Brain microvascular endothelial cell (primary cell): ENCODE measurements around the gene EIF1.

Experiments
- DNase-seq: peaks from one replicate; pipeline ENCODE4 v3.0.0-alpha.2; 2020
- H3K27ac ChIP-seq: fragments of 250-450 bp; sonication (Bioruptor Pico); 2 replicates; pipeline ENCODE4 v1.5.1; 2020; ENCODE audit warnings: mild to moderate bottlenecking, moderate library complexity
- H3K27me3 ChIP-seq: fragments of 250-450 bp; sonication (Bioruptor Pico); replicated peaks from 2 replicates; pipeline ENCODE4 v1.5.1; 2020; ENCODE audit warnings: mild to moderate bottlenecking
- H3K36me3 ChIP-seq: fragments of 250-450 bp; sonication (Bioruptor Pico); replicated peaks from 2 replicates; pipeline ENCODE4 v1.5.1; 2020; ENCODE audit warnings: mild to moderate bottlenecking
- H3K4me3 ChIP-seq: 2 replicates; pipeline ENCODE4 v1.5.1; 2011; ENCODE audit warnings: low read depth, mild to moderate bottlenecking, control low read depth, low read length, moderate library complexity
- in situ Hi-C: cut with HindIII; loops from 2 replicates; pipeline ENCODE4 v1.10.0; 2017; ENCODE audit warnings: low sequenced_read_pairs, low pct_ligation_motif_present
- TF ChIP-seq, protein P1 (sequence below): IDR thresholded peaks from 2 replicates; pipeline ENCODE4 v1.5.1; 2011; ENCODE audit warnings: low read depth, mild to moderate bottlenecking, moderate library complexity, low read length, control low read depth, inconsistent platforms; ENCODE audit errors: missing control alignments

EIF1 gene

DNA sequence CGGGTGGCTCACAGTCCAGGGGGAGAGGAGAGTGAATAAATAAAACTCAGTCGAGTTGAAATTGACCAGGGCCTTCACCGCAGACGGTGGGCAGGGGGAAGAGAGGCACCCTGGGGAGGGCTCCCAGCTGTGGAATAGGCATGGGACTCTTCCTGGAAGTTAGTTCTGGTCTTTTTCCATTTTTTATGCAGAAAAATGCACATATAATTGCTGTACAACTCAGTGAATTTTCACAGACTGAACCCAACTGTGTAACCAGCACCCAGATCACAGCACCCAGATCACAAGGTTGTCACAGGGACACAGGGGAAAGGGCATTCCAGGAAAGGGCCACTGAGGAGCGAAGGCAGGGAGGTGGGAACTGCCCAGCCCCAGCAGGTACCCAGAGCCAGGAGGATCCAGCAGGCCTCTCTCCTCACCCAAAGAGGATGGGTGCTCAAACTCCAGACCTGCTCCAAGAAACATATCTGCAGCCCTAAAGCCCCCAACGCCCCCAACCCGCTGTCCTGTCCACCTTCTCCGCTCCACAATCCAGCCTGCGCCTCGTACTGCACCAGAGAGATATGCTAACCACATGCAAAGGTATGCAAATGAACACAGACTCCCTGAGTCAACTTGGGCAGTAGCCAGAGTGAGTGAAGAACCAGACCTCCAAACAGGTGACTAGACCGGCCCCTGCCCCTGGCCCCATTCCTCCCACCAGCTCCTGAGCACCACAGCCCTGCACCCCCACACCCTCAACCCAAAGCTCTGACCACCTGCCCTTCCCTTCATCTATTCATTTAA lies 29.1 kb upstream of the EIF1 start:
- TF ChIP-seq, protein P1, sequence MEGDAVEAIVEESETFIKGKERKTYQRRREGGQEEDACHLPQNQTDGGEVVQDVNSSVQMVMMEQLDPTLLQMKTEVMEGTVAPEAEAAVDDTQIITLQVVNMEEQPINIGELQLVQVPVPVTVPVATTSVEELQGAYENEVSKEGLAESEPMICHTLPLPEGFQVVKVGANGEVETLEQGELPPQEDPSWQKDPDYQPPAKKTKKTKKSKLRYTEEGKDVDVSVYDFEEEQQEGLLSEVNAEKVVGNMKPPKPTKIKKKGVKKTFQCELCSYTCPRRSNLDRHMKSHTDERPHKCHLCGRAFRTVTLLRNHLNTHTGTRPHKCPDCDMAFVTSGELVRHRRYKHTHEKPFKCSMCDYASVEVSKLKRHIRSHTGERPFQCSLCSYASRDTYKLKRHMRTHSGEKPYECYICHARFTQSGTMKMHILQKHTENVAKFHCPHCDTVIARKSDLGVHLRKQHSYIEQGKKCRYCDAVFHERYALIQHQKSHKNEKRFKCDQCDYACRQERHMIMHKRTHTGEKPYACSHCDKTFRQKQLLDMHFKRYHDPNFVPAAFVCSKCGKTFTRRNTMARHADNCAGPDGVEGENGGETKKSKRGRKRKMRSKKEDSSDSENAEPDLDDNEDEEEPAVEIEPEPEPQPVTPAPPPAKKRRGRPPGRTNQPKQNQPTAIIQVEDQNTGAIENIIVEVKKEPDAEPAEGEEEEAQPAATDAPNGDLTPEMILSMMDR, result no peak
- DNase-seq, result no peak
- Histone ChIP-seq H3K4me3 (no peak overlapping the region), H3K36me3 (no peaks in the 10 kb centered on the region), H3K27me3 (no peaks in the 10 kb centered on the region), H3K27ac (no peak overlapping the region)
- in situ Hi-C loops, result no loop called here

GRCh38 chr17:41660221-41660711 lies 28.4 kb upstream of the EIF1 start:
- in situ Hi-C loops, result no loop called here
- H3K36me3 ChIP-seq, result no peaks in the 10 kb centered on the region
- no peak overlapping the region for H3K27ac ChIP-seq

GRCh38 chr17:41663451-41664171 lies 25.1 kb upstream of the EIF1 start:
- H3K4me3 ChIP-seq, result no peak overlapping the region
- H3K27ac ChIP-seq, result no peak overlapping the region
- no peak for DNase-seq
- no peaks in the 10 kb centered on the region for H3K27me3 ChIP-seq
- TF ChIP-seq, protein P1, result no peak
- in situ Hi-C loops, result no loop called here
- no peaks in the 10 kb centered on the region for H3K36me3 ChIP-seq

More at GRCh38 chr17:41660221-41660711, 28.4 kb upstream of the EIF1 start:
- TF ChIP-seq, protein P1, result no peak
- DNase-seq, result no peak
- Histone ChIP-seq H3K27me3 (no peaks in the 10 kb centered on the region), H3K4me3 (no peak overlapping the region)

GRCh38 chr17:41664172-41664457 lies 24.6 kb upstream of the EIF1 start:
- H3K36me3 ChIP-seq, result no peaks in the 10 kb centered on the region
- no peak overlapping the region for H3K27ac ChIP-seq
- H3K4me3 ChIP-seq, result no peak overlapping the region
- in situ Hi-C loops, result no loop called here
- H3K27me3 ChIP-seq, result no peaks in the 10 kb centered on the region
- DNase-seq, result no peak
- TF ChIP-seq, protein P1, result no peak

DNA sequence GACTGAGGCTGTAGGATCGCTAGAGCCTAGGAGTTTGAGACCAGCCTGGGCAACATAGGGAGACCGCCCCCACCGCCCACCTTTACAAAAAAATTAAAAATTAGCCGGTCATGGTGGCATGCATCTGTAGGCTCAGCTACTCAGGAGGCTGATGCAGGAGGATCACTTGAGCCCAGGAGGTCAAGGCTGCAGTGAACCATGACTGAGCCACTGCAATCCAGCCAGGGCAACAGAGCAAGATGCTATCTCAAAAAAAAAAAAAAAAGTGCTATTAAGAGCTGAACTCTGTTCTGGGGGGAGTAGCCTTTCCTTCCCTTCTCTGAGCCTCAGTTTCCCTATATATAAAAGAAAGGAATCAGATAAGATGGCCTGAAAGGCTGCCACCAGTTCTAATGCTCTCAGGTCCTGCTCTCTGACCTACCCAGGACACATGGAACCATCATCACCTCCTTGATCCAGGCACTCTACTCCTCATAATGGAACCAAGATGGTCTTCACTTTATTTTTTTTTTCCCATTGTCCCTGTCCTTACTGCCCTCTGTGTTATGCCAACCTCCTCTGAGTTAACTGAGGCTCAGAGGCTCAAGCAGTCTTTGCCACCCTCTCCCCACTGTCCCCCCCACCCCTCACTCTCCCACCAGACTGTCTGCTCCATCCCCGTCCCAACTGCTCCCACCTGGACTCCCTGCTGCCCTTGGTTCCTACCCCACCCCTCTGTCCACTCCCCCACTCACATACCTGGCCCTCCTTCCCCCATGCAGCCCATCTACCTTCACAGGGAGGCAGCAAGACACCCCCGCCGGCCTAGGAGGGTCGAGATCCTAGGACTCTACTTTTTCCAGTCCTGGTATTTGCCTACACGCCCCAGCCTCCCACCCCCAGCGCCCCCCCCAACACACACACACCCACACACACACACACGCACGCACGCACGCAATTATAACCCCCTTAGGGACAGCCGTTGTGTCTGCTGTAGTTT lies 23.8 kb upstream of the EIF1 start:
- H3K27ac ChIP-seq, result no peak overlapping the region
- TF ChIP-seq, protein P1, result no peak
- in situ Hi-C loops, result no loop called here
- DNase-seq, result no peak
- no peaks in the 10 kb centered on the region for H3K27me3 ChIP-seq
- H3K4me3 ChIP-seq, result peak overlapping the region; percentile 58
- no peaks in the 10 kb centered on the region for H3K36me3 ChIP-seq
